Transverse colon (tissue), 4 donors: ENCODE results near the gene CXorf38. TPM values are rescaled to one million over a fixed set of nuclear protein-coding genes. Genes with fewer than 3 reads are reported as not detected.

ENCODE experiments used
- DNase-seq: peaks from one replicate; pipeline ENCODE4 v3.0.0-alpha.2; 2019
- H3K27ac ChIP-seq, 4 donors: fragments of 200-600 bp; sonication (generic); 2 replicates each; pipeline ENCODE4 v1.5.1; 2016 to 2018; ENCODE audit warnings: inconsistent platforms in 4 of 4
- H3K27me3 ChIP-seq: fragments of 200-600 bp; sonication (generic); 2 replicates; pipeline ENCODE4 v1.5.1; 2017; ENCODE audit warnings: inconsistent platforms
- H3K36me3 ChIP-seq, 4 donors: fragments of 200-600 bp; sonication (generic); 2 replicates each; pipeline ENCODE4 v1.5.1; 2017 to 2019; ENCODE audit warnings: inconsistent platforms in 4 of 4
- H3K4me1 ChIP-seq, 4 donors: fragments of 200-600 bp; sonication (generic); 2 replicates each; pipeline ENCODE4 v1.5.1; 2017 to 2020; ENCODE audit warnings: inconsistent platforms in 4 of 4
- H3K4me3 ChIP-seq, 4 donors: fragments of 200-600 bp; sonication (generic); 1 replicate in 1 of 4; 2 replicates in 3 of 4; pipeline versions ENCODE4 v1.5.1 to v1.6.1; 2017 to 2019; ENCODE audit warnings: inconsistent platforms in 4 of 4
- H3K9me3 ChIP-seq, 2 donors: fragments of 200-600 bp; sonication (generic); 2 replicates each; pipeline ENCODE4 v1.5.1; 2017 to 2019; ENCODE audit warnings: inconsistent platforms in 2 of 2
- EP300 ChIP-seq: sonication (generic); formaldehyde crosslinking; IDR thresholded peaks from one replicate; pipeline ENCODE4 v1.6.1; 2017; ENCODE audit warnings: antibody characterized with exemption, low read depth
- POLR2A ChIP-seq: fragments of 450-650 bp; IDR thresholded peaks from one replicate; pipeline ENCODE4 v1.6.1; 2016; ENCODE audit warnings: antibody characterized with exemption, mild to moderate bottlenecking, moderate library complexity
- POLR2AphosphoS5 ChIP-seq, 3 donors: sonication (generic); formaldehyde crosslinking; IDR thresholded peaks; one replicate each; pipeline ENCODE4 v1.6.1; 2016; ENCODE audit warnings: antibody characterized with exemption in 3 of 3
- WGBS, 2 donors: methylation state at CpG; one replicate each; pipeline ENCODE4 v1.1.5; 2018; ENCODE audit warnings: low coverage in 1 of 2; 5-methylcytosine and 5-hydroxymethylcytosine counted together
- in situ Hi-C, 4 donors: fragments of 200-750 bp; cut with MboI; loops; one replicate each; pipeline versions ENCODE4 v1.15.0 to v1.15.1; 2017; ENCODE audit warnings: low sequenced_read_pairs in 3 of 4, low pct_ligation_motif_present in 1 of 4, low pct_unique_long_range_greater_than_20kb in 1 of 4
- intact Hi-C: fragments of 100-400 bp; cut with DNase I; formaldehyde crosslinking; loops from one replicate; pipeline ENCODE4 v1.15.1; 2023; ENCODE audit warnings: low total_unique reads
- total RNA-seq, 4 donors: library from RNA; depleted of rRNA; stranded (reverse); fragments of >200 nt; gene quantifications; one replicate each; pipeline ENCODE4 v1.1.0, GENCODE V29; 2016
- TF ChIP-seq, protein P1 (sequence below), 5 experiments: fragments of 200-600 bp in 3 of 5; fragments of 450-650 bp in 2 of 5; sonication (generic) in 3 of 5; IDR thresholded peaks; 1 replicate in 2 of 5; 2 replicates in 3 of 5; pipeline ENCODE4 v1.5.1; 2016 to 2017; ENCODE audit warnings: antibody characterized with exemption in 5 of 5, inconsistent platforms in 3 of 5, mild to moderate bottlenecking in 2 of 5, moderate library complexity in 1 of 5

Gene CXorf38
- total RNA-seq, 4 donors from 2014 or later = 5.4 to 18.6 (median 12.1) TPM

DNA sequence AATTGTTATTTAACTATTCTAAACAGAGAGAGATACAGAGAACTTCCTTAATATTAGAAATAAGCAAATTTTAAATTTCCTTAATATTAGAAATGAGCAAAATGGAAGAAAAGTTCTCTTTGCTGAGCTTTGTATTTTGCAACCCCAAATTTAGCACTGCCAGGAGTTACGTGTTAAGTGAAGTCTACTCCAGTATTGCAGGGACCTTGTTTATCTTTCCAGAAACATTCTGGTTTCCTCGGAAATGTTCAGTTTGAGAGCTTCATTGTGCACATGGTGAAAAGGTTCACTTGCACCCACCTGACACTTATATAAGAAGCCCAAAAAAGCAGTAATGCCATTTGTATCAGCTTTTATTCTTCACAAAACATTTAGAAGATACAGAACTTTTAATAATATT, 6.2 kb upstream of the CXorf38 start:
- intact Hi-C loops (no loop called here), in situ Hi-C loops (loop anchor here (10.0 to 25.0 kb wide), 4 partner anchors 134 to 484 kb away; no protein-coding TSS in a partner anchor)

DNA sequence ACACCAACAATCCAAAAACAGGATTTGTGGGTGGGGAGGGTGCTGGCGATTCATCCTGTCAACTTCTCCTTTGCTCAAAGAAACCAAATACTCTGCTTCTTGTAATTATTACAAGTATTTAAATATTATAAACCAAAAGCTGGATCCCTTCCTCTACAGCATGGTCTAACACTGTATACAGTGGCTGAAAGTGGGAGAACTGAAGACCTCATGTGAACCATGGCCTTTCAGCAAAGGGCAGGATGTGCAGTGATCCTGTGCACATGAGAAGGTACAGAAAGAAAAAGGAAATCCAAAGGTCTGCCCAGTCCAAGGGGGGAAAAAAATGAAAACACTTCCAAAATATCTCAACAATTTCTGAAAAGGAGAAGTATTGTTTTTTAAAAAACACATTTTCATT, 5.3 kb upstream of the CXorf38 start:
- no peak for TF ChIP-seq POLR2AphosphoS5 (IDR thresholded peaks at IDR 0.05)
- no peak for TF ChIP-seq POLR2A
- TF ChIP-seq, protein P1, sequence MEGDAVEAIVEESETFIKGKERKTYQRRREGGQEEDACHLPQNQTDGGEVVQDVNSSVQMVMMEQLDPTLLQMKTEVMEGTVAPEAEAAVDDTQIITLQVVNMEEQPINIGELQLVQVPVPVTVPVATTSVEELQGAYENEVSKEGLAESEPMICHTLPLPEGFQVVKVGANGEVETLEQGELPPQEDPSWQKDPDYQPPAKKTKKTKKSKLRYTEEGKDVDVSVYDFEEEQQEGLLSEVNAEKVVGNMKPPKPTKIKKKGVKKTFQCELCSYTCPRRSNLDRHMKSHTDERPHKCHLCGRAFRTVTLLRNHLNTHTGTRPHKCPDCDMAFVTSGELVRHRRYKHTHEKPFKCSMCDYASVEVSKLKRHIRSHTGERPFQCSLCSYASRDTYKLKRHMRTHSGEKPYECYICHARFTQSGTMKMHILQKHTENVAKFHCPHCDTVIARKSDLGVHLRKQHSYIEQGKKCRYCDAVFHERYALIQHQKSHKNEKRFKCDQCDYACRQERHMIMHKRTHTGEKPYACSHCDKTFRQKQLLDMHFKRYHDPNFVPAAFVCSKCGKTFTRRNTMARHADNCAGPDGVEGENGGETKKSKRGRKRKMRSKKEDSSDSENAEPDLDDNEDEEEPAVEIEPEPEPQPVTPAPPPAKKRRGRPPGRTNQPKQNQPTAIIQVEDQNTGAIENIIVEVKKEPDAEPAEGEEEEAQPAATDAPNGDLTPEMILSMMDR (IDR thresholded peaks at IDR 0.05) = no peak
- no peak for TF ChIP-seq EP300
- Histone ChIP-seq H3K27me3 (no peaks in the 10 kb centered on the region), H3K9me3 (no peaks in the 10 kb centered on the region), H3K4me3 (no peak overlapping the region), H3K36me3 (no peaks in the 10 kb centered on the region), H3K27ac (no peak overlapping the region), H3K4me1 (peaks cover 0 to 3% (median 0%) of the 10 kb centered on the region in 4 donors)
- no peak for DNase-seq
- intact Hi-C loops (no loop called here), in situ Hi-C loops (loop anchor here (10.0 to 25.0 kb wide), 4 partner anchors 135 to 485 kb away; no protein-coding TSS in a partner anchor)
- 91 to 100% methylated on average over 1 of the region's 1 CpG for WGBS, 2 donors

More for the DNA sequence above, 6.2 kb upstream of the CXorf38 start:
- Histone ChIP-seq H3K36me3 (peaks cover 0 to 4% (median 0%) of the 10 kb centered on the region in 4 donors), H3K9me3 (no peaks in the 10 kb centered on the region), H3K27me3 (no peaks in the 10 kb centered on the region), H3K27ac (no peak overlapping the region), H3K4me3 (no peak overlapping the region), H3K4me1 (no peaks in the 10 kb centered on the region)
- no peak for DNase-seq
- TF ChIP-seq POLR2A (no peak), EP300 (no peak), POLR2AphosphoS5 (IDR thresholded peaks at IDR 0.05) (no peak)
- TF ChIP-seq, protein P1 (IDR thresholded peaks at IDR 0.05) = no peak
- 67 to 74% methylated on average over 1 to 2 of the region's 2 CpGs for WGBS, 2 donors

DNA sequence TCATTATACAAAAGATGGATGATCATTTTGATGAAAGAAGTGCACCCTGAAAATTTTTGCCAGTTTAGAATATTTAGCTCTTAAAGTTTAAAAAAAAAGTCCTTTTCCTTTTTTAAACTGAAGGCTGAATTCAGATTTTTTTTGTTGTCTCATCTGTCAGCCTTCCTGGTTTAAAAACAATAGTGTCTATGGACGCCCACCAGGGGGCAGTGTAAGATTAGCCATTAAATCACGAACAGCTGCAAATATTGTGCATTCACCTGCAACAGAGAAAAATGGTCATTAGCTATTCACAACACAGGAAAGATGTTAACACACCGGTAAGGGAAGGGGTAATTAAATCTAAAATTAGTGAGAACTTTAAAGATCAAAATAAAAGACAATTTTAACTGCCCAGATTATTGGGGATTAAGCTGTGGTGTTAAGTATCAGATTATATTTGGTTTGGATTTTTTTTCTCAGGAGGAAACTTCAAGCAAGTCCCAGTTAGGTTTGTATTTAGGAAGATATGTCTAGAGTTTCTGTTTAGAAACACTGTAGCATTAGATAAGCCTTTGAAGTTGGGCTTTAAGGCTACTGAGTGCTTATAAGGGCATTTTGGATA, 4.4 kb upstream of the CXorf38 start:
- Histone ChIP-seq H3K27ac (no peak overlapping the region), H3K9me3 (no peaks in the 10 kb centered on the region), H3K4me3 (no peak overlapping the region), H3K36me3 (no peaks in the 10 kb centered on the region), H3K4me1 (peaks cover 0 to 5% (median 2%) of the 10 kb centered on the region in 4 donors), H3K27me3 (no peaks in the 10 kb centered on the region)
- in situ Hi-C loops (loop anchor here (10.0 to 25.0 kb wide), 4 partner anchors 136 to 486 kb away; no protein-coding TSS in a partner anchor), intact Hi-C loops (no loop called here)
- DNase-seq = peak; percentile 76
- 1% methylated on average over 3 of the region's 3 CpGs; no CpG with 5 or more reads in 1 of the 2 donors for WGBS, 2 donors
- no peak for TF ChIP-seq POLR2A
- TF ChIP-seq, protein P1 (IDR thresholded peaks at IDR 0.05) = peak; percentile 61 to 91 (median 70)

DNA sequence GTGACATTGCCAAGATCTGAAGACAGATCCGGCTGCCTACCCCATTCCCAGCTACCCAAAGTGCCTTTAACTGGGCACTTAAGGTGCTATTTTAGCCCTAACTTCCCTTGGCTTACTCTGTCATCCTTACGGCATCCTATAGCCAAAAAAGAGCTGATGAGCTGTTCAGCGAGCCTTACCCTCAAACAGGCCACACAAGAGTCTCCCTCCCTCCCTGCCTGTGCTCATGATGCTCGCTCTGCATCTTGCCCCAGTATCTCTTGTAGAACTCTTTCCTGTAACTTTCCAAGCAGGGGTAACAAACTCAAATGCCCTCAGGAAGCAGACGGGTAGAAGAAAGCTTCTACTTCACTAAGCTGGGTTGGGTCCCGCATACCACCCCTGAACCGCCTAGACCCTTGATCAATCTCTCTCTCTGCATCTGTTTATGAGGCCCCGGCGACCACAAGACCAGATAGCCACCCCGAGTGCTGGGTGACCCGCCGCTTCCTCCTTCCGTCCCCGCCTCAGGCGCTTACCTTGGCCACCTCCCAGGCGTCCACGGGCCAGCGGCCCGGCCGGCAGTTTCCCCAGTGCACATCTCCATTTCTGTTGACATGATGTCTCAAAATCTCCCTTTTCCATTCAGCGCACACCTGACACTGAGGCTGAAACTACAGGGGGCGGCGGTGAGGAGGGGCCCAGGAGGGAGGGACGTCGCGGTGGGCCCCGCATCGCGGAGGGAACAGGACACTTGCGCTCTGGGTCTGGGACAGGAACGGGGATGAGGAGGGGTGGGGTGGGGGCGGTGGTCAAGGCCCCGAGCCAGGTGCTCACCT, 663 bp downstream of the CXorf38 start:
- Histone ChIP-seq H3K27me3 (no peaks in the 10 kb centered on the region), H3K4me3 (peak overlapping the region; percentile 26 to 94 (median 91)), H3K27ac (peak overlapping the region; percentile 89 to 98 (median 96)), H3K9me3 (no peaks in the 10 kb centered on the region), H3K4me1 (peaks cover 0 to 26% (median 21%) of the 10 kb centered on the region in 4 donors), H3K36me3 (no peaks in the 10 kb centered on the region)
- DNase-seq = peak; percentile 56
- intact Hi-C loops (loop anchor here (10.0 kb wide), 1 partner anchor 478 kb away; no protein-coding TSS in a partner anchor), in situ Hi-C loops (no loop called here)
- WGBS, 2 donors = 0 to 12% methylated on average over 1 to 32 of the region's 33 CpGs
- TF ChIP-seq, protein P1 (IDR thresholded peaks at IDR 0.05) = no peak
- TF ChIP-seq EP300 (no peak), POLR2AphosphoS5 (IDR thresholded peaks at IDR 0.05) (no peak), POLR2A (no peak)
